ENCODE data around the gene C19orf25.

DNA sequence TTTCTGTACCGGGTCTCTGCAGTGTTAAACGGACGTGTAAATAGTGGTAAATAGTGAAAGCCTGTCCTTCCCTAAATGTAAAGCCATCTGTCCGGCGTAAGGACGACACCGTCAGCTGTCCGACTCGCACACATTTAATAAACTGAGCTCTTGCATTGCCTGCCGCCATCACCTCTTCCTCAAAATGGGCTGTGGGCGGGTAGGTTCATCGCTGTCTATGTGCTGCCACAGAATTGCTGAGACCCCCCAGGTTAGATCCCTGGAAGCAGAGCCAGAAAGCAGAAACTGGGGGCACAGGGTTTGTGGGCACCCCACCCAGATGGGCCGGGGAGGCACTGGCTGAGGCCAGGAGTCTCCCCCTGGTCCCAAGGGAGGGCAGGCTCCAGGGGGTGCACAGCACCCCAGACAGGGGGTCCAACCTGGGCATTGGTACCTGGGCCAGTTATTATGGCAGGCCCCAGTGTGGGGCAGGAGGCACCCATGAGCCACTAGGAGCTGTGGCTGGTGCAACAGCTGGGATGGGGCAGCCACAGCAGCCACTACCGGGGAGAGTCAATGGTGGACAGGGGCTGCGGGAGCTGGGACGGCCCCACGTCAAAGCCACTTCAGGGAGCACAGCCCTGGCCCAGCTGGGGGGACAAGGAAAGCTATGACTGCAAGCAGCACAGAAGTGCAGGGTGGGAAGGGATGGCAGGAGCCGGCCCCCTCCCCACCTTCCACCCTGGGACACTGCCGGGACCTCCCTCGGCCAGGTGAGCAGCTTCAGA lies 5.7 kb downstream of the C19orf25 start:
- TF ChIP-seq POLR2A (IDR thresholded peaks at IDR 0.05), result no peak
- TF ChIP-seq, protein P1, sequence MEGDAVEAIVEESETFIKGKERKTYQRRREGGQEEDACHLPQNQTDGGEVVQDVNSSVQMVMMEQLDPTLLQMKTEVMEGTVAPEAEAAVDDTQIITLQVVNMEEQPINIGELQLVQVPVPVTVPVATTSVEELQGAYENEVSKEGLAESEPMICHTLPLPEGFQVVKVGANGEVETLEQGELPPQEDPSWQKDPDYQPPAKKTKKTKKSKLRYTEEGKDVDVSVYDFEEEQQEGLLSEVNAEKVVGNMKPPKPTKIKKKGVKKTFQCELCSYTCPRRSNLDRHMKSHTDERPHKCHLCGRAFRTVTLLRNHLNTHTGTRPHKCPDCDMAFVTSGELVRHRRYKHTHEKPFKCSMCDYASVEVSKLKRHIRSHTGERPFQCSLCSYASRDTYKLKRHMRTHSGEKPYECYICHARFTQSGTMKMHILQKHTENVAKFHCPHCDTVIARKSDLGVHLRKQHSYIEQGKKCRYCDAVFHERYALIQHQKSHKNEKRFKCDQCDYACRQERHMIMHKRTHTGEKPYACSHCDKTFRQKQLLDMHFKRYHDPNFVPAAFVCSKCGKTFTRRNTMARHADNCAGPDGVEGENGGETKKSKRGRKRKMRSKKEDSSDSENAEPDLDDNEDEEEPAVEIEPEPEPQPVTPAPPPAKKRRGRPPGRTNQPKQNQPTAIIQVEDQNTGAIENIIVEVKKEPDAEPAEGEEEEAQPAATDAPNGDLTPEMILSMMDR (IDR thresholded peaks at IDR 0.05), result no peak
- TF ChIP-seq POLR2AphosphoS5 (IDR thresholded peaks at IDR 0.05), result no peak

Data from prostate gland (tissue), 2 donors.